Fibroblast of lung (primary cell): ENCODE data around the gene ARL5C. TPM values are rescaled to one million over a fixed set of nuclear protein-coding genes. Genes with fewer than 3 reads are reported as not detected.

Experiments
- DNase-seq, 2 donors: peaks; one replicate each; pipeline versions ENCODE4 v3.0.0 to v3.0.0-alpha.2; 2010; ENCODE audit warnings: low read depth in 2 of 2
- H2AFZ ChIP-seq: 2 replicates; pipeline ENCODE4 v1.5.1; 2012; ENCODE audit warnings: low read length, control low read depth, inconsistent platforms
- H3K27ac ChIP-seq: 2 replicates; pipeline ENCODE4 v1.5.1; 2011; ENCODE audit warnings: low read length, control low read depth; ENCODE audit not compliant: insufficient read depth
- H3K27me3 ChIP-seq: 2 replicates; pipeline ENCODE4 v1.5.1; 2011; ENCODE audit warnings: mild to moderate bottlenecking, low read length; ENCODE audit not compliant: control insufficient read depth, insufficient read depth
- H3K36me3 ChIP-seq: 2 replicates; pipeline ENCODE4 v1.5.1; 2011; ENCODE audit warnings: low read length; ENCODE audit not compliant: control insufficient read depth, insufficient read depth
- H3K4me1 ChIP-seq: 2 replicates; pipeline ENCODE4 v1.5.1; 2011; ENCODE audit warnings: low read length; ENCODE audit not compliant: control insufficient read depth, insufficient read depth; ENCODE audit errors: extremely low read depth
- H3K4me2 ChIP-seq: 2 replicates; pipeline ENCODE4 v1.5.1; 2011; ENCODE audit warnings: low read length, control low read depth; ENCODE audit not compliant: insufficient read depth; ENCODE audit errors: extremely low read depth
- H3K4me3 ChIP-seq, 4 experiments: fragments of 200-600 bp in 1 of 4; sonication (generic) in 1 of 4; replicated peaks in 1 of 4; 2 replicates each; pipeline ENCODE4 v1.5.1; 2011 to 2016; ENCODE audit warnings: low read length in 4 of 4, low read depth in 3 of 4, mild to moderate bottlenecking in 3 of 4, control low read depth in 2 of 4, inconsistent platforms in 1 of 4, mixed read lengths in 1 of 4; ENCODE audit not compliant: insufficient read depth in 1 of 4; ENCODE audit errors: control extremely low read depth in 1 of 4
- H3K79me2 ChIP-seq: 2 replicates; pipeline ENCODE4 v1.5.1; 2012; ENCODE audit warnings: mild to moderate bottlenecking, low read length, inconsistent platforms; ENCODE audit not compliant: control insufficient read depth, insufficient read depth
- H3K9ac ChIP-seq: 2 replicates; pipeline ENCODE4 v1.5.1; 2011; ENCODE audit warnings: mild to moderate bottlenecking, low read length, control low read depth; ENCODE audit not compliant: insufficient read depth
- H3K9me3 ChIP-seq: 2 replicates; pipeline ENCODE4 v1.5.1; 2012; ENCODE audit warnings: low read depth, low read length; ENCODE audit not compliant: control insufficient read depth, insufficient read depth
- H4K20me1 ChIP-seq: 2 replicates; pipeline ENCODE4 v1.5.1; 2011; ENCODE audit warnings: low read length; ENCODE audit not compliant: control insufficient read depth, insufficient read depth; ENCODE audit errors: extremely low read depth
- EZH2 ChIP-seq: IDR thresholded peaks from 2 replicates; pipeline ENCODE4 v1.5.1; 2012; ENCODE audit warnings: low read length, control low read depth, mild to moderate bottlenecking; ENCODE audit errors: missing control alignments
- polyA plus RNA-seq, 2 donors: library from polyadenylated mRNA; depleted of rRNA in 1 of 2; stranded (reverse) in 1 of 2; unstranded in 1 of 2; fragments of >200 nt; gene quantifications; 2 replicates each; pipeline ENCODE4 v1.2.1, GENCODE V29; 2011 to 2012; ENCODE audit warnings: missing spikeins in 1 of 2
- total RNA-seq: library from RNA; depleted of rRNA; stranded (reverse); fragments of >200 nt; gene quantifications from 2 replicates; pipeline ENCODE4 v1.2.1, GENCODE V29; 2014
- TF ChIP-seq, protein P1 (sequence below), 2 donors: IDR thresholded peaks in 1 of 2; conservative IDR thresholded peaks in 1 of 2; 1 replicate in 1 of 2; 2 replicates in 1 of 2; pipeline ENCODE4 v1.5.1; 2011 to 2012; ENCODE audit warnings: low read length in 2 of 2, control low read depth in 1 of 2, inconsistent platforms in 1 of 2, low read depth in 1 of 2, mild to moderate bottlenecking in 1 of 2

Gene ARL5C
- total and polyA plus RNA-seq, 2 donors (not counting 1 experiment from before 2014, with no cell fraction given) = not detected

DNA sequence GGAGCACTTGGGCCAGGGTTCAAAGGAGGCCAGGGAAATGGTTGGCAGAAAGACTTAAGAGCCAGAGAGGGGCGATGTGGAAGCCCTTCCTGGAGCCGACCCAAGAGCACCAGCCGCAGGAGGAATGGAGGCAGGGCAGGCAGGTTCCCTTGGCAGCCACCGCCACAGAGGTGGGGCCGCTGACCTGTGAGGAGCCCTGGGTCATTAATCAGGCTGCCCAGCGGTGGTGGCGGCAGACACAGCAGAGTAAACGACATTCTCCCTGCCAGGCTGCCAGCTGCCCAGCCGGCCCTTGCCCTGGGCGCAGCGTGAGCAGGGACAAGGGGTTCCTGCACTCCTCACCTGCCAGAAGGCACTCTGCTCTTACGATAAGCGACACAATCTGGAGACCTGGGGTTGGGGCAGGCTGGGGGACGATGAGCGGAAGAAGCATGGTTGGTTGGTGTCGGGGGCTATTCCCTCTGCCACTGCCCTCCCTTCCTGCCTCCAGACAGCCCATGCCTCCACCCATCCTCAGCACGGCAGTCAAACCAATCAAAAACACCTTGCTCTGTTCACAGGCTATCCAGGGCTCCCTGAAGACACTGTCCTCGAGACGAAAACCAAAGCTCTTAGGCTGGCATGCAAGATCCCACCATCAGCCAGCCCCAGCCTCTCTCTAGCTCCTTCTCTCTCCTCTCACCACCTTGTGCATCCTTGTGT lies 55.4 kb downstream of the ARL5C start:
- no peak overlapping the region for H3K9ac ChIP-seq
- peaks cover 17% of the 10 kb centered on the region for H3K27me3 ChIP-seq
- no peaks in the 10 kb centered on the region for H3K79me2 ChIP-seq
- no peak overlapping the region for H3K4me2 ChIP-seq
- no peaks in the 10 kb centered on the region for H3K36me3 ChIP-seq
- H3K27ac ChIP-seq = no peak overlapping the region
- H3K9me3 ChIP-seq = no peaks in the 10 kb centered on the region
- no peak overlapping the region for H3K4me3 ChIP-seq
- no peak for TF ChIP-seq EZH2
- TF ChIP-seq, protein P1, sequence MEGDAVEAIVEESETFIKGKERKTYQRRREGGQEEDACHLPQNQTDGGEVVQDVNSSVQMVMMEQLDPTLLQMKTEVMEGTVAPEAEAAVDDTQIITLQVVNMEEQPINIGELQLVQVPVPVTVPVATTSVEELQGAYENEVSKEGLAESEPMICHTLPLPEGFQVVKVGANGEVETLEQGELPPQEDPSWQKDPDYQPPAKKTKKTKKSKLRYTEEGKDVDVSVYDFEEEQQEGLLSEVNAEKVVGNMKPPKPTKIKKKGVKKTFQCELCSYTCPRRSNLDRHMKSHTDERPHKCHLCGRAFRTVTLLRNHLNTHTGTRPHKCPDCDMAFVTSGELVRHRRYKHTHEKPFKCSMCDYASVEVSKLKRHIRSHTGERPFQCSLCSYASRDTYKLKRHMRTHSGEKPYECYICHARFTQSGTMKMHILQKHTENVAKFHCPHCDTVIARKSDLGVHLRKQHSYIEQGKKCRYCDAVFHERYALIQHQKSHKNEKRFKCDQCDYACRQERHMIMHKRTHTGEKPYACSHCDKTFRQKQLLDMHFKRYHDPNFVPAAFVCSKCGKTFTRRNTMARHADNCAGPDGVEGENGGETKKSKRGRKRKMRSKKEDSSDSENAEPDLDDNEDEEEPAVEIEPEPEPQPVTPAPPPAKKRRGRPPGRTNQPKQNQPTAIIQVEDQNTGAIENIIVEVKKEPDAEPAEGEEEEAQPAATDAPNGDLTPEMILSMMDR (conservative IDR thresholded peaks at IDR 0.05 in 1 of 2, IDR thresholded peaks at IDR 0.05 in 1 of 2; ENCODE audit: low read depth in 1 of 2, low read length in 2 of 2) = no peak
- H2AFZ ChIP-seq = no peak overlapping the region
- no peaks in the 10 kb centered on the region for H4K20me1 ChIP-seq
- DNase-seq = no peak
- peaks cover 12% of the 10 kb centered on the region for H3K4me1 ChIP-seq

DNA sequence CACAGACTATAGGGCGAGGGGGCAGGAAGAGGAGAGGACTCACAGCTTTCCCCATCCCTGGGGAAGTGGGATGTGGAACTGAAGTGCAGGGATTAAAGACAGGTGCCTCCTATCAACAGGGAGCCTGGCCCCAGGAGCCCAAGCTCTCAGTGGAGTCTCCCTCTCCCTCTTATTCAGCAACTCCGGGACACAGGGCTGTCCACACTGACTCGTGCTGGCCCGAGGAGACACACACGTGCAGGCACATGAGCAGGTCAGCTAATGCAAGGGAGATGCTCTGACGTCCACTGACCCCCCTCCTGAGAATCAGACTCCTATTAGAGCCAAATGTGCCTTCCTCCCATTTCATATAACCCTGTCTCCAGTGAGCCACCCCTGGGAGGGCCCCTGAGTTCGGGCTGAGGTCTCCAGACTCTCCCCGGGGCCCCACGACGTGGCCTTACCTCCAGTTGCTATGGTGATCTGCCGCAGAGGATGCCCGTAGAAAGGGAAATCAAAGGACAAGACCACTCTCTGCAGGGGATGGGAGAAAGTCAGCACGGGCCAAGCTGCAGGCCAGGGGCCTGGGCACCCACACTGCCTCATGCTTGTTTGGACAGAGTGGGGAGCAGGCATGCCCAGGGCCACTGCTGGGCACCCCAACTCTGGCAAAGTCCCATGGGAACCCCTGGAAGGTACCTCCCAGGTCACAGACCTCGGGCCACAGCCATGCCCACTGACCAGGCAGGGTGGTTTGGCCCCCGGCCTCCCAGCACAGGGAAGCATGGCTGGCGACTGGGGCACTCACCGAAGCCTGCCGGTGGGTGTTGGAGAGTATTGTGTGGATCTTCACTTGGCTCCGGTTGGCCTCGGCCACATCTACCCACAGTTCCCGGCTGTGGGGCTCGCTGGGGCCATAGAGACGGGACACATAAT lies 57.2 kb downstream of the ARL5C start:
- Histone ChIP-seq H3K4me2 (no peak overlapping the region), H3K4me3 (no peak overlapping the region), H3K27ac (no peak overlapping the region), H3K9ac (no peak overlapping the region), H3K9me3 (no peaks in the 10 kb centered on the region), H3K36me3 (no peaks in the 10 kb centered on the region), H2AFZ (no peak overlapping the region), H3K4me1 (peaks cover 5% of the 10 kb centered on the region), H4K20me1 (no peaks in the 10 kb centered on the region), H3K27me3 (peaks cover 17% of the 10 kb centered on the region), H3K79me2 (no peaks in the 10 kb centered on the region)
- no peak for DNase-seq
- TF ChIP-seq, protein P1 (conservative IDR thresholded peaks at IDR 0.05 in 1 of 2, IDR thresholded peaks at IDR 0.05 in 1 of 2; ENCODE audit: low read depth in 1 of 2, low read length in 2 of 2) = no peak
- no peak for TF ChIP-seq EZH2

DNA sequence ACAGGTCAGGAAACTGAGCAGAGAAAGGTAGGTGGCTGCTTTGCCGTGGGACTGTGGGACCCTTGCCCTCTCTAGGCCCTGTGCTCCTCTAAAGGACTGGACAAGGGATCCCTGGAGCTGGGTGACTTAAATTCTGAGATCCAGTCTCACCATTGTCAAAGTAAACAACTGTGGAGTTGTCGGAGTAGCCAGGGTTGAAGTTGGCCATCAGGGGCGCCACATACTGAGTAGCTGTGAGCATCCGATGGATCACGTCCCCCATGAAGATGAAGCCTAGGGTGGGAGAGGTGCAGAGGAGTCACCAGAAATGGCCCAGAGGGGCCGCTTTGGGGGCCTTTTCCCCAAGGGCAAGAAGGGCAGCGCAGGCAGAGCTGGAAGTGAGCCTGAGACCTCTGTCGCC lies 58.0 kb downstream of the ARL5C start:
- H3K9me3 ChIP-seq = no peaks in the 10 kb centered on the region
- TF ChIP-seq, protein P1 (conservative IDR thresholded peaks at IDR 0.05 in 1 of 2, IDR thresholded peaks at IDR 0.05 in 1 of 2; ENCODE audit: low read depth in 1 of 2, low read length in 2 of 2) = no peak
- no peak for TF ChIP-seq EZH2

More for the DNA sequence above, 58.0 kb downstream of the ARL5C start:
- H3K27ac ChIP-seq = no peak overlapping the region
- no peak for DNase-seq
- no peak overlapping the region for H3K9ac ChIP-seq
- H3K4me2 ChIP-seq = no peak overlapping the region
- peaks cover 17% of the 10 kb centered on the region for H3K27me3 ChIP-seq
- H3K79me2 ChIP-seq = no peaks in the 10 kb centered on the region
- H3K4me1 ChIP-seq = peaks cover 5% of the 10 kb centered on the region
- no peaks in the 10 kb centered on the region for H3K36me3 ChIP-seq
- no peak overlapping the region for H3K4me3 ChIP-seq
- no peak overlapping the region for H2AFZ ChIP-seq
- no peaks in the 10 kb centered on the region for H4K20me1 ChIP-seq
